ENCODE results near the gene MRPL20.
"Not testable (repeated sequence)": the region's sequence is repeated elsewhere in the genome, so short reads cannot be mapped to it uniquely, and the experiment has no call there.

Gene MRPL20

GRCh38 chr1:1437033-1437903 is 30.2 kb upstream of the MRPL20 start:
- DNase-seq (ENCODE audit: low spot score) = no peak

GRCh38 chr1:1436630-1437032 is 29.5 kb upstream of the MRPL20 start:
- no peak for DNase-seq (ENCODE audit: low spot score)

GRCh38 chr1:1435911-1436629 is 29.0 kb upstream of the MRPL20 start:
- no peak for DNase-seq (ENCODE audit: low spot score)

- DNase-seq (ENCODE audit: low spot score) = peak; percentile 85
Measured at GRCh38 chr1:1435106-1435903, 28.2 kb upstream of the MRPL20 start, which contains the start of gene VWA1. Gene VWA1 (plus strand): TSS chr1:1435690. CDS start chr1:1435749, 59 bp downstream.

GRCh38 chr1:1434824-1435105 is 27.7 kb upstream of the MRPL20 start:
- peak; percentile 68 for DNase-seq (ENCODE audit: low spot score)

- DNase-seq (ENCODE audit: low spot score) = peak; percentile 86
Measured at GRCh38 chr1:1434131-1434823, 27.2 kb upstream of the MRPL20 start.

- peak; percentile 81 for DNase-seq (ENCODE audit: low spot score)
Measured at GRCh38 chr1:1433804-1434130, 26.7 kb upstream of the MRPL20 start.

DNA sequence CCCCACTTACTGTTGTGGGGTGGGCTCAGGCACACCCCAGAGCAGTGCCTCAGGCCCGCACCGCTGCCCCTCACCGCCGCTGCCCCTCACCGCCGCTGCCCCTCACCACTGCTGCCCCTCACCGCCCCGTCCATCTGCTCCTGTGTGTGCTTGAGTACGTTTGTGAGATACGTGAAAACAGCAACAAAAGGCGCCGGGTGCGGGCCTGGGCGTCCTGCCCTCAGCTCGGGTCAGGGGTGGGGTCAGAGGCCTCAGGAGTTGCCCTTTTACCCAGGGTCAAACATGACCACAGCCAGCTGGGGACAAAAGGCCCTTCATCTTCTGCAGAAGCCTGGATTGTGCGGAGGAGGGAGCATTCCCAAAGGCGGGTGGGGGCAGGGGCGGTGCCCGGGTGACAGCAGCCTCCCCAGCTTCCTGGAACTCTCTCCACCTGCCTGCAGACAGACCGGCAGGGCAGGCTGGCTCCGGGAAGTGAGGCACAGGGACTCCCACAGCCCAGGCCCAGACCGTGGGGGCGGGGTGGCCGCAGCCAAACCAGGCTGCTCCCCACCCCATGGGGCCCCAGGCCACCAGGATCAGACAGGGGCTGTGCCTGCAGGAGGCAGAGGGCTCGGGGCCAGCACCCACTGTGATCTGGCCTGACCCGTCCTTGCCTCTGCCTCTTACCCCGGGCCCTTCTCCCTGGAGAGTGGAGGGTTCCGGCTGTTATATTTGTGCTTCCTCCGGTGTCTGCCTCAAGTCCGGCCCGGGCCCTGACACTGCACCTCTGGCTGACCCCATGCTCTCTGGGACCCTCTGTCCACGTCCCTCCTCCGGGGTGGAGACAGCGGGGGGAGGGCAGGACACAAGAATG is 26.1 kb upstream of the MRPL20 start:
- DNase-seq (ENCODE audit: low spot score) = peak; percentile 79

- DNase-seq (ENCODE audit: low spot score) = peak; percentile 82
Measured at GRCh38 chr1:1432274-1432950, 25.3 kb upstream of the MRPL20 start.

GRCh38 chr1:1431845-1432273 is 24.8 kb upstream of the MRPL20 start:
- DNase-seq (ENCODE audit: low spot score) = peak; percentile 75

- peak; percentile 67 for DNase-seq (ENCODE audit: low spot score)
Measured at GRCh38 chr1:1430992-1431844, 24.1 kb upstream of the MRPL20 start.

DNA sequence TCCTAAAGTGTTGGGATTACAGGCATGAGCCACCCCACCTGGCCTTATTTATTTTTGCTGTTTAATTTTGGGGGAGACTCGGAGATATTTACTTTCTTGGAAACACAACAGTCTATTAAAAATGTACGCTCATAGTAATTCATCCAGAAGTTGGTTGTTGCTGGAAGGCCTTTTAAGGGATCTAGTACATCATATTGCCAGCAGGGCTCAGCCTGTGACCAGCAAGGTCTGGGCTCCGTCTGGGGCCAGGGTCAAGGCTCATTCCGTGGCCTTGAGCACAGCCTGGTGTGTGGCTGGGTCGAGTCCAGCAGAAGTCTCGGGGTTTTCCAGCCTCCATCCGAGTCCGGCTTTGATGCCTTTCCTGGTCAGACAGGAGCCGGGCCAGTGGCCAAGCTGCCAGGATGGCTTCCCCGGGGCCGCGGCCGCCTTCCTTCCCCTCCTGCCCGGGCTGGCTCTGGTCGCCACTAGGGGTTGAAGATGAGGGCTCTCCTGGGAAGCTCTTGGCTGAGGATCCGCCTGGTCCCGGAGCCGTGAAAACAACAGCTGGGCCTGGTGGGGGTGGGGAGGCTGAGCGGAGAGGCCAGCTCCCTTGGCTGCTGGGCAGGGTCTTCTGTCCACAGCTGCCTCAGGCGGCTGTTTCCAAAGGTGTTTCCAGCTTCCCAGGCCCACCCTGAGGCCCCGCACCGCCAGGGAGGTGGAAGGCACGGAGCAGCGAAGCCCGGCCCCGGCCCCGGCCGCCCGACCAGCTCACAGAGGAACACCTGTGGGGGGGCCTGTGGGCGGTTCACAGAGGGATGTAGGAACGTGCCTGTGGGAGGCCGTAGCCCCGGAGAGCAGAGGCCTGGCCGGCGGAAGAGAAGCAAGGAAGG is 23.3 kb upstream of the MRPL20 start:
- DNase-seq (ENCODE audit: low spot score) = peak; percentile 89

DNA sequence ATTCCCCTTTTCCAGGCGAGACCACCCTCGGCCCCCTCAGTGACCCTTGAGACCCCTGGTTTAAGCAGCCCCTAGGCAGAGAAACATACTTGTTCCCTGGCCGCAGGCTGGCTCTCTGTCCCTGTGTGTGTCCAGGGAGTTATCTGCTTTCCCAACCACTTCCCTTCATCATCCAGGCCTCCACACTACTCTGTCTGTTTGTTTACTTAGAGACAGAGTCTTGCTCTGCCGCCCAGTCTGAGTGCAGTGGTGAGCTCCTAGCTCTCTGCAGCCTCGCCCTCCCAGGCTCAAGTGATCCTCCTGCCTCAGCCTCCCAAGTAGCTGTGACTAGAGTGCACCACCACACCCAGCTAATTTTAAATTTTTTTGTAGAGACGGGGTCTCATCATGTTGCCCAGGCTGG is 22.6 kb upstream of the MRPL20 start:
- no peak for DNase-seq (ENCODE audit: low spot score)

DNA sequence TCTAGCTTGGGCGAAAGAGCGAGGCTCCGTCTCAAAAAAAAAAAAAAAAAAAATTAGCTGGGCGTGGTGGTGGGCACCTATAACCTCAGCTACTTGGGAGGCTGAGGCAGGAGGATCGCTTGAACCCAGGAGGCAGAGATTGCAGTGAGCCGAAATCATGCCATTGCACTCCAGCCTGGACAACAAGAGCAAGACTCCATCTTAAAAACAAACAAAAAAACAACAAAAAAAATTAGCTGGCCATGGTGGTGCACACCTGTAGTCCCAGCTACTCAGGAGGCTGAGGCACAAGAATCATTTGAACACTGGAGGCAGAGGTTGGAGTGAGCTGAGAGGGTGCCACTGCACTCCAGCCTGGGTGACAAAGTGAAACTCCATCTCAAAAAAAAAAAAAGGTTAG is 21.9 kb upstream of the MRPL20 start:
- DNase-seq (ENCODE audit: low spot score) = not testable (repeated sequence)

- DNase-seq (ENCODE audit: low spot score) = no peak
Measured at GRCh38 chr1:1428174-1428573, 21.1 kb upstream of the MRPL20 start.

DNA sequence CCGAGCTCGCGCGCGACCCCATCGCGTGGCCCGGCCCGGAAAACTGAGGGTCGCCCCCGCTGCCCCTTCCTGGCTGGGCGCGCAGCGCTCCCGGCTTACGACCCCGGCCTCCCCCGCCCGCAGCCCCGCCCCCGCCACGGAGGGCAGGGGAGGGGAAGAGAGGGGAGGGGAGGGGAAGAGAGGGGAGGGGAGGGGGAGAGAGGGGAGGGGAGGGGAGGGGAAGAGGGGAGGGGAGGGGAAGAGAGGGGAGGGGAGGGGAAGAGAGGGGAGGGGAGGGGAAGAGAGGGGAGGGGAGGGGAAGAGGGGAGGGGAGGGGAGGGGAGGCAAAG is 20.7 kb upstream of the MRPL20 start:
- DNase-seq (ENCODE audit: low spot score) = no peak

GRCh38 chr1:1427106-1427819 is 20.2 kb upstream of the MRPL20 start:
- peak; percentile 75 for DNase-seq (ENCODE audit: low spot score)

DNA sequence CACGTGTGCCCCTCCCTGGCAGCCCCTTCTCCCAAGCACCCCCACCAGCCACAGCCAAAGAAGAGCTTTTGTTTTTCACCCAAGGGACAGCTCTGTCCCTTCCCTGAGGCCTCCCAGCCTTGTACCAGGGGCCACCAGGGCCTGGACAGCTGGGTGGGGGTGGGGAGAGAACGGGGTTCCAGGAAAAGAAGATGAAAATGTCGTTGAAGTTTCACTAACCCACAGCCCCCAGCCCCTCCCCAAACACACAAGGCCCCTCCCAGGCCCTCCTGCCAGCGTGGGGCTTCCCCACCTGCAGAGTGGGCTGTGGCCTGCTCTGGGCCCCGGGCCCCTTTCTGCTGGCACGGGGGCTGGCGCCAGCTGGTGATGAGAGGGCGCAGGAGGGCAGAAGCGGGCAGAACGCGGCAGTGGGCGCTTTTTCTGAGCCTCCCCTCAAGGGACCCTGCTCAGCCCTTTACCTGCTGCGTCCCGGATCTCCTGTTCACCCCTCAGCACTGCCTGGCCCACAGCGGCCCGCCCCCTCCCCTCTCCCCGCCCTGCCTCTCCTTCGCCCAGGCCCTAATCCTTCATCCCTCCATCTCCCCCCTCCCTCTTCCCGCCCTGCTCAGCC is 19.5 kb upstream of the MRPL20 start:
- peak; percentile 63 for DNase-seq (ENCODE audit: low spot score)

All from left forelimb (tissue), 1 donor.